Measurements from ENCODE around the gene ANGEL1.

ANGEL1 gene

GRCh38 chr14:76814726-76815645, 2.3 kb upstream of the ANGEL1 start:
- DNase-seq: peak; percentile 81

DNA sequence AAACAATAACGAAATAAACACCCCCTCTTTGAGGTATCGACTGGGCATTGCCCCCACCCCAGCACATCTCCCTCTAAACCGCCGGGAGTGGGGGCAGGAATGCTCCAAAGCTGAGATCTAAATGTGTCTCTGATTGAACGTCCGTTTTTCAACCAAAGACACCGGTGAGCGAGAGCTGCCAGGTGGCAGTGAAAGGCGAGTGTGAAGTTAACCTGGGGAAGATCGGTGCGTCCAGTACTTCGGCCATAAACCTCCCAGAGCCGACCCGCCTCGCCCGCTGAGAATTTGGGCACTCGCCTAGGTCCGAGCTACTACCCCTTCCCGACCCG, 625 bp downstream of the ANGEL1 start:
- DNase-seq: no peak

- DNase-seq: no peak
Measured at GRCh38 chr14:76811561-76811960, 1.1 kb downstream of the ANGEL1 start.

GRCh38 chr14:76810953-76811400, 1.7 kb downstream of the ANGEL1 start:
- no peak for DNase-seq

DNA sequence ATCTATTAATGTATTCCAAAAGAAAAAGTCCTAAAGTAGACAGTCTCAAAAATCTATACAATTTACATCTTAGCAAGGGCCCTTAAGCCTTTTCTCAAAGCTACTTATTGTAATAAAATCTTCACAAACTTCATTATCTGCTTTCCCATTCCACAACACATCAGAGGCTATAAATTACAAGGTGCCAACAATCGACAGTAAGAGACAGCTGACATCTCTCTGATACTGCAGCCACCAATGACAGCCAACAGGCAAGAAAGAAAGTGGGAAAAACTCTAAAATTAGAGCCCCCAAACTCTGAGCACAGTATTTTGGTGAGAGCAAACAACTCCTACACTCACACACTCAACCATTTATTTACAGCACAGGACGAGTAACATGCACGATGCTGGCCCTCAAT, 2.2 kb downstream of the ANGEL1 start:
- DNase-seq: no peak

- DNase-seq: no peak
Measured at GRCh38 chr14:76808990-76809389, 3.7 kb downstream of the ANGEL1 start.

GRCh38 chr14:76808011-76808410, 4.7 kb downstream of the ANGEL1 start:
- DNase-seq: no peak

DNA sequence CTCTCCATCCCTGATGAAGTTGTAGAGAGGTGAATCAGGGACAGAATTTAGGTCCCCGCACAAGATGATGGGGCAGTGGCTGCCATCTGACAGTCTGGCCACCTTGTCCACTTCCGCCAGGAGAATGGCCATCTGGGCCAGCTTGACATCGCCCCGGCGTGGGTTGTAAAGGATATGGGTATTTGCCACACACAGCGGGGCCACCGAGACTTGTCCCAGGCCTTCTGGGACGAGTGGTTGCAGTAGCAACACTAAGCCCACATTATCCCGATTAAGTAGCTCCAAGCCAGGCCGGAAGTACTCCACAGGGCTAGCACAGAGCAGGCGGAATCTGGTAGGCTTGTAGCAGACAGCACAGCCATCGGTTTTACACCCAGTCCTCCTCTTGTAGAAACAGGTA, 6.2 kb downstream of the ANGEL1 start:
- DNase-seq: no peak

DNA sequence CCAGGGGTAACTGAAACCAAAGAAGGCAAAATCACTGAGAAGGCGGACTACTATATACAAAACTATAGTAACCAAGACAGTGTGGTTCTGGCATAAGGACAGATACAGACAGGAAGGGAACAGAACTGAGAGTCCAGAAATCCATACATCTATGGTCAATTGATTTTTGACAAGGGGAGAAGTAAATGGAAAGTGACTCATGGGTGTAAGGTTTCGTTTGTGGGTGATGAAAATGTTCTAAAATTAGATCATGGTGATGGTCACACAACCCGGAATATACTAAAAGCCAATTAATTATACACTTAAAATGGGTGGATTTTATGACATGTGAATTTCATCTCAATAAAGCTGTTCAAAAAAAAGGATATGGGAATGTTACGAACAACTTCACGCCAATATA, 18.7 kb downstream of the ANGEL1 start:
- no peak for DNase-seq

DNA sequence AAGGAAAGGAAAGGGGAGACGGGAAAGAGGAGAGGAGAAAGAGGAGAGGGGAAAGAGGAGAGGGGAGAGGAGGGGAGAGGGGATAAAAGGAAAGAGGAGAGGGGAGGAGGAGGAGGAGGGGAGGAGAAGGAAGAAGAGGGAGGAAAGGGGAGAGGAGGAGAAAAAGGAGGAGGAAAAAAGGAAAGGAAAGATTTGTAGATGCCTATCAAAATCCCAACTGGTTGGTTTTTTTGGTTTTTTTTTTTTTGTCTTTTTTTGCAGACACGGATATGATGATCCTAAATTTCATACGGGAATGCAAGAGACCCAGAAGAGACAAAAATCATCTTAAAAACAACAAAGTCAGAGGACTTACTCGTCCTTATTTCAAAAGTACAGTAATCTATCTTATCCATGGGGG, 19.4 kb downstream of the ANGEL1 start:
- DNase-seq: no peak

DNA sequence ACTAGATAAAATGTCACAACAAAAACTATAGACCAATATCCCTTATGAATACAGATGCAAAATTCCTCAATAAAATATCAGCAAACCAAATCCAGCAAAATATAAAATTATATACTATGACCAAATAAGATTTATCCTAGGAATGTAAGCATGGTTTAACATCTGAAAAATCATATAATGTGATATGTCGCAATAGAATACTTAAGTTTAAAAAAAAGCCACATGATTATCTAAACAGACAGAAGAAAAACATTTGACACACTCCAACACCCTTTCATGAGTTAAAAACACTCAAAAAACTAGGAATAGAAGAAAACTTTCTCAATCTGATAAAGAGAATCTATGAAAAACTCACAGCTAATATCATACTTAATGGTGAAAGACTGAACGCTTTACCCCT, 20.3 kb downstream of the ANGEL1 start:
- DNase-seq: no peak

GRCh38 chr14:76786601-76787000, 26.1 kb downstream of the ANGEL1 start:
- DNase-seq: no peak

- DNase-seq: peak; percentile 84
Measured at GRCh38 chr14:76784881-76785280, 27.8 kb downstream of the ANGEL1 start.

DNA sequence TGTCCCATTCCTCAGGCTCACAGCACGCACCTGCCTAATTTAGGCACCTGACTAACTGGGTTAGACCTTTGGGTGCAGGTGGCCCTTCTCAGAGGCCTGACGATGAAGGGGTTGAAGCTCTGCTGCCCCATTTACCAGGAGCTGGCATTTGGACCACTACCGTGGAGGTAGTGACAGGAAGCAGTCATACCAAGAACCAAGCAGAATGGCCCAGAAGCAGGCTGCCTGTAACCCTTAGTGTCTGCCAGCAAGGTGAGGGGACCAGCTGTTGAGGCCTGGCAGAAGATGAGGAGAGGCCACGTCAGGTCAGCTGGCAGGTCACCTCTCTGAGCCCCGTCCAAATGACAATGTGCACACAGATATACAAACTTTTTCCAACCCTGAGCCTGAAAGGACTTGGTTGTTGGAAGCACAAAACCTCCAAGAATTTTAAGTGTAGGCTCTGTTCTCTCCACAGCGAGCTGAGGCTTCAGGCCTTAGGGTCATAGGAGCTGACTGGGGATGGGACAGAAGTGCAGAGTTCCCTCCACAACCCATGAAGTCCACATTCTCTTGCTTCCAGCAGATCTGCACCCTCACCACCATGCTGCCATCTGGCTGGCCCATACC, 28.3 kb downstream of the ANGEL1 start:
- no peak for DNase-seq

GRCh38 chr14:76782885-76783566, 29.7 kb downstream of the ANGEL1 start:
- DNase-seq: no peak

DNA sequence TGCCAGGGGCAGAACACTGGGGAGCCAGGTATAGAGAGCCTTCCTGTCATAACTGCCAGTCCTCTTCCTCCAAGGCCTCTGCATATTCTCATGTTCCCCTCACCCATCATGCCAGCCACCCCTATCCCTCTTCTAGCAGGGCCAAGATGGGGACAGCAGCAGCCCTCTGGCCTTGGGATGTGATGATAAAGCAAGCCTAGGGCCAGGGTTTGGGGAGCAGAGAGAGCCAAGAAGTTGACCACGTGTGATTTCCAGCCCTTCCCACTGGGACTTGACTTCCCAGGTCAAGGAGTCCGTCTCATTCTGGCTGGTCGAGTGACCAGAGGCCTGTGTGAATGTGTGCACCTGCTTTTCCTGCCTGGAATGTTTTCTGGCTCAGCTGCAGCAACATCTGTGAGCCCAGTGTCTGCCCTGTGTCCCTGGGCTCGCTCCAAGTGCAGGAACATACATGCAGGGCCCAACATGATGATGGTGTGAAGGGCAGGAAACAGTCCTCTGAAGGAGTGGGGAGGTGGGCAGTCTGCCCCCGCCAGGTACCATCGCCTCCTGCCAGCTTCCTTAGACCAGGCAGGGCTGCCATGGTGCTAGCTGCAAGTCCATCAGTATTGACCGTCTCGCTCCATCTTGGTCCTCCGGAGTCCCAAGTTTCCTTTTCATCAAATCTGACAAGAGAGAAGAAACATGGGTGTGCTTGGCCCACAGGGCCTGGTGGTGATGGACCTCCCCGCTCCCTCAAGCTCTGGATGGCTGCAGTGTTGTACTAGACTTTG, 30.4 kb downstream of the ANGEL1 start:
- no peak for DNase-seq

GRCh38 chr14:76781648-76782051, 31.0 kb downstream of the ANGEL1 start:
- DNase-seq: no peak

DNA sequence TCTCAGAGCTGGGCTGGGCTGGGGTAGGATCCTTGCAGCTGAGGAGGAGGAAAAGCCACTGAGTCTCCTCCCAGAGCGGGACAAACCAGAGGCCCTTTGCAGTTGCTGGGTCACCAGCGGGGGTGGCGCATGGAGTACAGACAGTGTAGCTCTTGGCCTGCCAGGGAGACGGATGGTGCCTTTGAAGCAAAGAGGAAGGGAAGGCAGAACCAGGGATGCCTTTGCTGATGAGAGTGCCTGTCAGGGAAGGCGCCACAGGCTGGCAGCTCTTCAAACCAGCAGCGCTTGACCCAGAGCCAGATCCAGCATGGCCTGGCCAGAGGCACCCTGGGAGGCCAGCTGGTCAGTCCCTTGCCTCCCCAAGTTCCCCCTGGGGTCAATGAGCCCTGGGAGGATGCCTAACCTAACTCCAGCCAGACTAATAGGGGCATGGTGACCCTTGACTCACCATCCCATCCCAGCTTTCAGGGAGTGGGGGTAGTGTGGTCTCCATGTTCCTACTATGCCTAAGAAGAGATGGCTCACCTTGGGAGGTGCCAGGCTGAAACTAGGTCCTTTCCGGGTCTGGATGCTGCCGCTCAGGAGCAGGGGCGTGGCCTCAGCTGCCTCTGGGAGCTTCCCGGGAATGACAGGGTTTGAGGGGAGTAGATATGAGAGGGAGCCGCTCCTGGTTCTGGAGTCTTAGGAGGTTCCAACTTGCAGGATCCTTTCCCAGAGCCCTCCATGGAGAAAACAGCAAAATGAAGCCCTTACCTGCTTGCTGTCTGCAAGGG, 31.6 kb downstream of the ANGEL1 start:
- no peak for DNase-seq

DNA sequence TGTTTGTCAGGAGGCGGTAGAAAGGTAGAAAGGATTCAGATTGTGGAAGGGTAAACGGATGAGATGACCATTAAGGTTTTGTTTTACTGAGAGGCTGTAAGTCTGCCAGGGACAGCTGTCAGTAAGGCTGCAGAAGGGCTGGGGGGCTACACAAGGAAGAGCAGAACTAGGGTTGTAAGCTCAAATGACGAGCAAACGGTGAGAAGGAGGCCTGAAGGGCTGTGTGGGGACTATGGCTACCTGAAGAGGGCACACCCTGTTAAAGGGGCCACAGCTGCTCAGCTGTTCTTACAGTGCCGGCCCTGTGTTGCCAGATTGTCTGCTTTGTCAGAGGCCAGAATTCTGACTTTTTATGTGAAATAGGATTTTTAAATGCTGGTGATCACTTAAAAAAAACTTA, 32.3 kb downstream of the ANGEL1 start:
- no peak for DNase-seq

DNA sequence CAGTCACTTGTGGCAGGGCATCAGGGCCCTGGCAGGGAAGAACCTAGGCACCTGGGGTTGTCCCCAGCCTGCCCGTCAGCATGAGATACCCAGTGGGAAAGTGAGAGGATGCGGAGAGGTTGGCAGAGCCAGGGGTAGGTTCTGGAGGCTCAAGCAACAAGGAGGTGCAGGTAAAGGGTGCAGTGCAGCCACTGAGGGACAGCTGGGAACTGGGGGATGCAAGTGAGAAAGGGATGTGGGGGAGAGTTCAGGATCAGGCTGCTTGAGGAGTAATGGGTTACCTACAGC, 32.7 kb downstream of the ANGEL1 start:
- DNase-seq: no peak

DNA sequence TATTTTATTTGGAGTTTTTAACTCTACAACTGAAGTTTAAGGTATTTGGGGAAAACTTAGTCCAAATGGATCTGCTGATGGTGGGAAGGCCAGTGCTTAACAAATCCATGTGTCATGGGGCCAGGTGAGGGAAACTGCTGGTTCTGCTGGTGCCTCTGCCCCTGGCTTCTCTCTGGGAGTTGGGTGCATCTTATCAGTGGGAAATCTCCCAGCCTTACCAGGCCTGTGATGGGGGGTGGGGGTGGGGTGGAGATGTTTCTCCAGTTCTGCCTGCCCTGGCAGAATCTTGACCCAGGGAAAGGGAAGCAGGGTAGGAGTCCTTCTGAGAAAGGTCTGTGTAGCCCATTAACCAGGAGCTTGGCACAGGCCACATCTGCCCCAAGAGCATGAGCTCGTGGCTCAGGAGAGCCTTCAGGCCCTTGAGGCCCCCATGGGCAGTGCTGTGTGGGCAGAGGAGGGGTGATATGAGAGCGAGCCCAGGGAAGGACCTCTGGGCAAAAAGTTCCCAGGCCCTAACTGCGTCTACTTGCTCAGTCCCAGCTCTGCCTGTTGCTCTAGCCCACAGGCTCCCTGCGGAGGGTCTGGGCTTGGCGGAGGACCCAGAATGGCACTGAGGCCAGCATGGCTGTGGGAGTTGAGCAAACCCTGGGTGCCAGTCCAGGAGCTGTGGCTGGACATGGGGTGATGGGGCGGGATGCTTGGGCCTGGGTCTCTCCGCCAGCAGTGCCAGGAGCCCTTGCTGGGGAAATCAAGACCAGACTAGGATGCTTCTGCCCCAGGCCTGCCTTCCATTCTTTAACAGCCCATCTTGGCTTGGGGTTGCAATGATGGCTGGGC, 33.2 kb downstream of the ANGEL1 start:
- DNase-seq: no peak
